Dermis blood vessel endothelial cell (primary cell): ENCODE measurements around the gene OBSL1. TPM values are rescaled to one million over a fixed set of nuclear protein-coding genes. Genes with fewer than 3 reads are reported as not detected.
A peak's percentile ranks its signal among the peaks of the same experiment; 100 is the strongest.

Experiments used
- DNase-seq: peaks from one replicate; pipeline ENCODE4 v3.0.0; 2010
- total RNA-seq: library from RNA; depleted of rRNA; stranded (reverse); fragments of >200 nt; gene quantifications from 2 replicates; pipeline ENCODE4 v1.2.3, GENCODE V29; 2014

Gene OBSL1
- total RNA-seq, 1 donor from 2014 or later: 38.8 TPM

DNA sequence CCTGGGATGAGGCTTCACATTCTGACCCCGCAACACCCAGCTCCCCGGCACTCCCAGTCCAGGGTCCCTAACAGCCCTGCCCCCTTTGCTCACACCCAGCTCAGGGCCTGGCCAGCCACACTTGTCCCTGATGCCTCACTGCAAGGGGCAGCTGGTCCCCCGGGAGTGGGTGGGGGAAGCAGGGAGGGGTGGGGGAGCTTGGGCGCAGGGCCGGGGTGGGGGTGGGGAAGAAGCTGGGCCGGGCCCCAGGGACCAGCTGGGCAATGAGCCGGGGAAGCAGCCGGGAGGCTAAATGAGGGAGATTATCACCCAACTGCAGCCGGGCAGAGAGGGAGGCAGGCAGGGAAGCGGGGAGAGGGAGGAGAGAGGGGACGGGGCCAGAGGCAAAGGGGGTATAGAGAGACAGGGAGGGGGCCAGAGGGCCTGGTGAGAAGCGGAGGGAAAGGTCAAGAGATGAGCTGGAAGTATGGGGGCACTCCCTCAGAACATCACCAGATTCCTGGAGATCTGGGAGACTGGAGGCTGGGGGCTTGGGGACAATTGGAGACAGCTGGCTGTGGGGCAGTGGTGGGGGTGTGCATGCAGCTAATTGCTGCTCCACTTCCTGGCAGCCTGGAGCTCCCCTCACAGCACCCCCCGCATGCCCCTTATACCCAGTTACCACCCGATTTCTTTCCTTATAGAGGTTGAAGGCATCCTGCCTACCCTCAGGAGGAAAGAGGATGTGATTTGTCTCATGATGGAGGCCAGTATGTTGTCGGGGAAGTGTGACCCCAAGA lies 59.6 kb downstream of the OBSL1 start:
- no peak for DNase-seq

GRCh38 chr2:219510512-219511135 lies 60.7 kb downstream of the OBSL1 start:
- no peak for DNase-seq

- DNase-seq: peak; percentile 64
Observed at GRCh38 chr2:219509780-219510511, 61.4 kb downstream of the OBSL1 start.

DNA sequence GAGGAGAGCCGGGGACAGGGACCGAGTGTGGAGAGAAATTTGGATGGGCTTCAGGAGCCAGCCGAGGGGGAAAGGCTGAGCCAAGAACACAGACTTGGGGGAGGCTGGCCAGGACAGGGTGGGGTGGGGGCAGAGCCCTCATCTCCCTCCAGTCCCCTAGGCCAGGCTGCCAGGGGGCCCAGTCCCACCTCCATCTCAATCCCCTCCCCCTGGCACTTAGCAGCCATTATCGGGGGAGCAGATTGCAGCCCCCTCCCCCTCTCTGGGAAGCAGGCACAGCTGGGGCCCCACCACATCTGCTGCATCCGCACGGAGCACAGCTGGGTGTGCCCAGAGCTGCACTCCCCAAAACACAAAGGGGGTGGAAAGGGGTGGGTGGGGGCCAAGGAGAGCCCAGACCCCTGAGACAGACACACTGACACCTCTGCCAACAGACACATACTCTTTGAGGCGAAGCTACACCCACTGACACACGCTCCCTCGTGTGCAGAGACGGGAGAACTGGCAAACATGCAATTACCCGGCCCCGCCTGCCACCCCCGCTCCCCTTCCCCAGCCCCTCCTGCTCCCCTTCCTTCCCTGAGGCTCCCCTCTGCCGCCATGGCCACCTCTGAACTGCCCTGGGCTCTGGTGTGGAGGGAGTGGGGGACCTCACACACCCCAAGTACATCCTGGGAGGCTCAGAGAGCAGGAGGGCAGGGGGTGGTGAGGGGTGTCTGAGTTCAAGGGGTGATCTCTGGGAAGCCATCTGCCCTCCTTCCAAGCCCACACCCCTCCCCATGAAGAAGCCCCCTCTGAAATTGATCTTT lies 62.2 kb downstream of the OBSL1 start:
- no peak for DNase-seq

GRCh38 chr2:219508444-219508734 lies 63.0 kb downstream of the OBSL1 start:
- DNase-seq: no peak

- no peak for DNase-seq
Observed at GRCh38 chr2:219507581-219508443, 63.5 kb downstream of the OBSL1 start.

- no peak for DNase-seq
Observed at GRCh38 chr2:219506802-219507526, 64.4 kb downstream of the OBSL1 start.

GRCh38 chr2:219506153-219506801 lies 65.1 kb downstream of the OBSL1 start:
- no peak for DNase-seq

DNA sequence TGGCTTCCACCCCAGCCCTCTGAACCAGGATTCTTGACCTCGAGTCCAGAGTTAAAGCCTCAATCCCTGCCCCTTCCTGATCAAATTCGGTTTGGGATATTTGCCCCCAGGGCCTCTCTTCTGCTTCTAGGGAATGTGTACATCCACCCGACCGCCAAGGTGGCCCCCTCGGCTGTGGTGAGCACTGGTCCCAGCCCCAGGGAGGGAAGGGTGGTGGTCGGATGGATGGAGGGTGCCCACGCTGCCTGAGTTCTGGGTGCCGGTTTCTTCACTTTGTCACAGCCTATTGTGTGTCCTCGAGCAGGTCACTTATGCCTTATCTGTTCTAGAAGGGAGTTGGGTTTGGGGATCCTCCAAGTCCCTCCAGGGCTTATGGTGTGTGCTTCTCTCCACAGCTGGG lies 65.8 kb downstream of the OBSL1 start:
- DNase-seq: no peak

DNA sequence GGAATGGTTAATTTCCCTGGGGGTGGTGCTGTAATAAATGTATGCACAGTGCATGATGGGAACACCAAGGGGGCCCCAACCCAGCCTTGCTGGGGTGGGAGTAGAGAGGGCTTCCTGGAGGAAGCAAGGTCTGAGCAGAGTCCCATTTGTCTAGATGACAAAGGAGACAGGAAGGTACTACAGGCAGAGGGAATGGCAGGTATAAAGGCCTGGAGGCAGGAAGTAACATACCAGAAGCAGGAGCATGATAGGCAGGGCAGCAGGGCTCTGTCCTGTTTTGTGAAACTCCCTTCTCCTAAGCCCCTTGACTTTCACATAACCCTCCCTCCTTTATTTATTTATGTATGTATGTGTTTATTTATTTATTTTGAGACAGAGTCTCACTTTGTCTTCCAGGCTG lies 68.7 kb downstream of the OBSL1 start:
- no peak for DNase-seq

DNA sequence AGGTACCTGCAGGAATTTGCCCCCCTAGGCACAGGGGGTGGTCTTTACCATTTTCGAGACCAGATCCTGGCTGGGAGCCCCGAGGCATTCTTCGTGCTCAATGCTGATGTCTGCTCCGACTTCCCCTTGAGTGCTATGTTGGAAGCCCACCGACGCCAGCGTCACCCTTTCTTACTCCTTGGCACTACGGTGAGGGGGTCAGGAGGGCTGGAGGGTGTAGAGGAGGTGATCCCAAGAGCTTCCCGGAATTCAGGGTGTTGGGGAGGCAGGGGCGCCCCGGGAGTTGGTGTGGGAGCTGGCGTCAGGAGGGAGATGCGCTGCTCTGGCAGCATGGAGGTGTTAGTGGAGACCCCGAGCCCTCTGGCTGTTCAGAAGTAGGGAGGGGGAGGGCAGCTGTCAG lies 69.5 kb downstream of the OBSL1 start:
- no peak for DNase-seq

Other genes starting within 250 kb of the OBSL1 start
- not detected in 2 replicates for gene RESP18, start 238.8 kb downstream of the OBSL1 start, total RNA-seq
- gene DNPEP, start 183.6 kb downstream of the OBSL1 start, total RNA-seq: 54.1 and 67.7 TPM in 2 replicates
- not detected in 2 replicates for gene DES, start 153.2 kb downstream of the OBSL1 start, total RNA-seq
- gene SPEG, start 136.7 kb downstream of the OBSL1 start, total RNA-seq: 0.09 and 1.7 TPM in 2 replicates
- 33.4 and 34.5 TPM in 2 replicates for gene GMPPA, start 72.6 kb downstream of the OBSL1 start, total RNA-seq
- not detected in 2 replicates for gene ASIC4, start 57.1 kb downstream of the OBSL1 start, total RNA-seq
- 0.84 and 3.2 TPM in 2 replicates for gene CHPF, start 27.7 kb downstream of the OBSL1 start, total RNA-seq
- gene TMEM198, start 27.5 kb downstream of the OBSL1 start, total RNA-seq: under 0.01 TPM in 1 of 2 replicates, not detected in the other
- not detected in 2 replicates for gene INHA, start 771 bp upstream of the OBSL1 start, total RNA-seq
- 10.0 and 13.9 TPM in 2 replicates for gene STK11IP, start 26.3 kb upstream of the OBSL1 start, total RNA-seq
- 0.17 and 0.37 TPM in 2 replicates for gene SLC4A3, start 56.1 kb upstream of the OBSL1 start, total RNA-seq